GM21619 (cell line): Measurements from ENCODE around the gene ARSG.
"Not testable (repeated sequence)": the region's sequence is repeated elsewhere in the genome, so short reads cannot be mapped to it uniquely, and the experiment has no call there.

Source experiments
- ATAC-seq: cut with Tn5 transposase; IDR thresholded peaks from one replicate; pipeline ENCODE4 v1.9.1; 2021; ENCODE audit not compliant: unreplicated experiment

The ARSG gene

DNA sequence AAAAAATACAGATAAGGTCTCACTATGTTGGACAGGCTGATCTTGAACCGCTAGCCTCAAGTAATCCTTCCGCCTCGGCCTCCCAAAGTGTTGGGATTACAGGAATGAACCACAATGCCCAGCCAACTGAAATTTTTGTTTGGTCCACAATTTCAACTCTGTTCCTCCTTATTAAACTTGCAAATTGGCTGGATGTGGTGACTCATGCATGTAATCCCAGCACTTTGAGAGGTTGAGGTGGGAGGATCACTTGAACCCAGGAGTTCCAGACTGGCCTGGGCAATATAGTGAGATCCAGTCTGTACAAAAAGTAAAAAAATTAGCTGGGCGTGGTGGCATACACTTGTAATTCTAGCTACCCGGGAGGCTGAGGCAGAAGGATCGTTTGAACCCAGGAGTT is 13.4 kb downstream of the ARSG start:
- no peak for ATAC-seq

DNA sequence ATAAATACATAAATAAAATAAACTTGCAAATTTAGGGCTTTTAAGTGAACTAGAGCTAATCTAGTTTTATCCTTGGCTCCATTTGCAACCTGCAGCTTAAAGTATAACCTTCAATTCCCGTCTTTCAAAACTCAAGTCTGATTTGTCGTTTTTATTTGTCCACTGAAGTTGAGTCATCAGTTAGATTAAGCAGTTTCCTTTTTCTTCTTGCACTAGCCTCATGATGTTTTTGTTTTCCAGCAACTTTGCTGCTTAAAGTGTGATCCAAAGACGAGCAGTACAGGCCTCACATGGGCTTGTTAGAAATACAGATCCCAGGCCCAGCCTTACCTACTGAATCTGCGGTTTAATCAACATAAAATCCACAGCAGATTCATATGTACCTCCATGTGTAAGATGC is 13.8 kb downstream of the ARSG start:
- ATAC-seq = no peak

DNA sequence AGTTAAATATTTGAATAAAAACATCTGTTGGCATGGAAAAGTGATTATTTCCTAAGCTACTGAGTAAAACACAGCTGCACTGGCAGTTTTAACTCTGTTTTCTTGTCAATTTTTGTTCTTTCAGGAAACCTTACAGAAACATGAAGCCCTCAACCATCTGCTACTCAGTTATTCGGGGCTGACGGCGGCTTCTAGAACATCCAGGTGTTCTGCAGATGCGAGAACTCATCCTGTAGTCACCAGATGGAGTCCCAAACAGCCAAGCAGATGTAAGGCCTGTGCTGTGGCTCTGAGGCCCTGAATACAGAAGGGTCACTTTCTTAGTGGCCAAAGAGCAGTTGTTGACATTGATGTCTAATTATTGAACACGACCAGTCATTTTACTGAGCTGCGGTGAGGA is 15.5 kb downstream of the ARSG start:
- ATAC-seq = no peak

DNA sequence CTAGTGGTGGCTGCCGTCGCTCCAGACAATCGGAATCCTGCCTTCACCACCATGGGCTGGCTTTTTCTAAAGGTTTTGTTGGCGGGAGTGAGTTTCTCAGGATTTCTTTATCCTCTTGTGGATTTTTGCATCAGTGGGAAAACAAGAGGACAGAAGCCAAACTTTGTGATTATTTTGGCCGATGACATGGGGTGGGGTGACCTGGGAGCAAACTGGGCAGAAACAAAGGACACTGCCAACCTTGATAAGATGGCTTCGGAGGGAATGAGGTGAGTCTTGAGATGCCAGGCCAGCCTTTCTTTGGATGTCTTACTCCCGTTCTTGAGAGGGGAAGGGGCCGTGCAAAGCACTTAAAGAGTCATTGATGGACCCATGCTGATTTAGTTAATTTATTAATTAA is 16.1 kb downstream of the ARSG start:
- ATAC-seq = no peak

DNA sequence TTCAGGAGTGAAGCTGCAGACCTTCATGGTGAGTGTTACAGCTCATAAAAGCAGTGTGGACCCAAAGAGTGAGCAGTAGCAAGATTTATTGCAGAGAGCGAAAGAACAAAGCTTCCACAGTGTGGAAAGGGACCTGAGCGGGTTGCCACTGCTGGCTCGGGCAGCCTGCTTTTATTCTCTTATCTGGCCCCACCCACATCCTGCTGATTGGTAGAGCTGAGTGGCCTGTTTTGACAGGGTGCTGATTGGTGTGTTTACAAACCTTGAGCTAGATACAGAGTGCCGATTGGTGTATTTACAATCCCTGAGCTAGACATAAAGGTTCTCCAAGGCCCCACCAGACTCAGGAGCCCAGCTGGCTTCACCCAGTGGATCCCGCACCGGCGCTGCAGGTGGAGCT is 17.2 kb downstream of the ARSG start:
- not testable (repeated sequence) for ATAC-seq

DNA sequence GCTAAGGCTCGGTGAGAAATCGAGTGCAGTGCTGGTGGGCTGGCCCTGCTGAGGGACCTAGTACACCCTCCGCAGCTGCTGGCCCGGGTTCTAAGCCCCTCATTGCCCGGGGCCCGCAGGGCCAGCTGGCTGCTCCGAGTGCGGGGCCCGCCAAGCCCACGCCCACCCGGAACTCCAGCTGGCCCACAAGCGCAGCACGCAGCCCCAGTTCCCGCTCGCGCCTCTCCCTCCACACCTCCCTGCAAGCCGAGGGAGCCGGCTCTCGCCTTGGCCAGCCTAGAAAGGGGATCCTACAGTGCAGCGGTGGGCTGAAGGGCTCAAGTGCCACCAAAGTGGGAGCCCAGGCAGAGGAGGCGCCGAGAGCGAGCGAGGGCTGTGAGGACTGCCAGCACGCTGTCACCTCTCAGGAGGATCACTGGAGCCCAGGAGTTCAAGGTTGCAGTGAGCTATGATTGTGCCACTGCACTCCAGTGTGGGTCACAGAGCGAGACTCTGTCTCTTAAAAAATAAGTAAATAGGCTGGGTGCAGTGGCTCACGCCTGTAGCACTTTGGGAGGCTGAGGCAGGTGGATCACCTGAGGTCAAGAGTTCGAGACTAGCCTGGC is 17.9 kb downstream of the ARSG start:
- not testable (repeated sequence) for ATAC-seq

DNA sequence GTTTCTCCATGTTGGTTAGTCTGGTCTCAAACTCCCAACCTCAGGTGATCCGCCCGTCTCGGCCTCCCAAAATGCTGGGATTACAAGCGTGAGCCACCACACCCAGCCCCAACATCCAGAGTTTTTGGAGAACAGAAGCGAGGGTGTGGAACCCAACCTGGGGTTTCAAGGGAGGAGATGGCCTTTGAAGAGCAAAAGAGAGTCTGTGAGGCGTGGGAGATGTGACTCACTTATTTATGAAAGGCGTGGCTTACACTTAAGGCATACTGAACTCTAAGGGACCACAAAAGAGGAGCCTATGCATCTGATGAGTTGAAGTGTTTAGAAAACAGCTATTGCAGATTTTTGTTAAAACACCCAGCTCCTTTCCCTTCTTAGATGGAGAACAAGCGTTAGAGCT is 18.9 kb downstream of the ARSG start:
- no peak for ATAC-seq

DNA sequence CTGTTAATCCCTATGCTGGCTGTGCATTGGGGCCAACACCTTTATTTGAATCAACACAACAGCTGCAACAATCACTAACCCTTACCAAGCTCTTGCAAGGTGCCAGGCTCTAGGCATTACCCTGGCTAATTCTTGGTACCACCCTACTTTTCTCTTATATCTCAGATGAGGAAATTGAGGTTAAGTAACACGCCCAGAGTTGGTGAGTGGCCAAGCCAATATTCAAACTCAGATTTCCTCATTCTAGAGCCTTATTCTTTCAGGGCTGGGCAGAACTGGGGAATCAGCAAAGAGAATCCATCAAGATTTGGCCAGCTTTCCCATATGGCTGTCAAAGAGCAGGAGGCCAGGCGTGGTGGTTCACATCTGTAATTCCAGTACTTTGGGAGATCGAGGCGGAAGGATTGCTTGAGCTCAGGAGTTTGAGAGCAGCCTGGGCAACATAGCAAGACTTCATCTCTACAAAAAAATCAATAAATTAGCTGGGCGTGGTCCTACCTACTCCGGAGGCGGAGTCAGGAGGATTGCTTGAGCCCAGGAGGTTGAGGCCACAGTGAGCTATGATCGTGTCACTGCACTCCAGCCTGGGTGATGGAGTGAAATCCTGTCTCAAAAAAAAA is 23.7 kb downstream of the ARSG start:
- ATAC-seq = no peak

DNA sequence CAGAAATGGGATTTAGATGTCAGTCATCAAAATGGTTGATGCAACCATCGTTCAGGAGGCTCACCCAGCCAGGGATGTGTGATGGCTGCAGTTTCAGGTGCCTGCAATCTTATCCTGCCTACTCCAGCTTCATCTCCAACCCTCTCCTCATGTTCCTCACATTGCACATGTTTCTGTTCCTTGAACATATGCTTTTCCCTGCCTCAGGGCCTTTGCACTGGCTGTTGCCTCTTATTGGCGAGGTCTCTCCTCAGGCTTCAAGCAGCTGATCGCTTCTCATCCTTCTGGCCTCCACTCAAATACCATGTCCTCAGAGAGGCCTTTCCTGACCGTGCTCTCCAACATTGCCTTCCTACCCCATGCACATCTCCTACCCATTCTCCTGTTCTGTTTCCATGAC is 24.6 kb downstream of the ARSG start:
- no peak for ATAC-seq

DNA sequence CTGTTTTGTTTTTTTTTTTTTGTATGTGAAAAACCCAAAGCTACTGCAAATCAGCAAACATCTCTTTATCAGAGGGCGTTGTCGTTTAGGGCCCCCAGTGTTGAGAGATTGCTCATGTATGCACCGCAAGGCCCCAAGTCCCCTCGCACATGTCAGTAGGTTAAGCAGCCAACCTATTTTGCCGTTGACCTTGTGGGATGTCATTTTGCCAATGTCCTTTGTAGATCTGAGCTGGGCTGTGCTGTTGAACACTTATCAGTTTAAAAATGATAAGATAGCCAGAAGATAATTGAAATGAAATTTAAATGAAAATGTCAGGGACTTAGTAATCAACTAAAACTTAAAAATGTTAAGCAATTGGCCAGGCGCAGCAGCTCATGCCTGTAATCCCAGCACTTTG is 26.2 kb downstream of the ARSG start:
- no peak for ATAC-seq

DNA sequence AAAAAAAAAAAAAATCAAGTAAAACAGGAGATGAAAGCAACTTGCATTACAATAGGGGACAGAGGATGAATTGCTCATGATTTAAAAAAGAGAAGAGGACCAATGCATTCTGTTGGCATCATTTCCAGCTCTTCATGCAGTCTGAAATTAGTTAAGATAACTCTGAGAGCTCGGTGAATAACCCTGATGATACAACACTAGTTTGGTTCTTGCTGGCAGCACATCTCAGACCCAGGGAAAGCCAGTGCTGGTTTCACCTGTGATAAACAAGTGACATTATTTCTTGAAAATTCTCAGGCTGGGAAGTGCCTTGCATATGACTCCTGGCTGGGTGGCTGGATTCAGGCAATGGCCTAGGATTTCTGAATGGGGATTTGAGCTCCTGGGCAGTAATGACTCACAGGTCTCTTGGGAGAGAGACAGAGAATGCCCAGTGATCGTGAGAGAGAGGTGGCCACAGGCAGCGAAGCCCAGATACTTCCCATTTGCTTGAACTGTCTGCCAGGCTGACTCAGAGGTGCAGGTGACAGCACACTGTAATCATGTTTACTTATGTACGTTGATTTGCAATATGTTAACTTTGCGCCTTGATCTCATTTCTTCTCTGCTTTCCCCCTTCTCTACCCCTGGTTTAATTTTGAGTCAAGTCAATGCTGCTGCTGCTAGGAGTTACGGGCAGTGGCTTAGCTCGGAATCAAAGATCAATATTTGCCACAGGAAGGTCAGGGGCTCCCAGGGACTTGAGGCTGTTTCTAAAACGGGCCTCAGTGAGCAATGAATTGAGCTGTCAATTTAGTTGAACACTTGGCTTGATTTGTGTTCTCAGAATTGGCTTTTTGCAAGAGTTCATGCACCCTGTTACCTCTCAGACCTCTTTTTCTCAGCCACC is 27.1 kb downstream of the ARSG start:
- no peak for ATAC-seq

DNA sequence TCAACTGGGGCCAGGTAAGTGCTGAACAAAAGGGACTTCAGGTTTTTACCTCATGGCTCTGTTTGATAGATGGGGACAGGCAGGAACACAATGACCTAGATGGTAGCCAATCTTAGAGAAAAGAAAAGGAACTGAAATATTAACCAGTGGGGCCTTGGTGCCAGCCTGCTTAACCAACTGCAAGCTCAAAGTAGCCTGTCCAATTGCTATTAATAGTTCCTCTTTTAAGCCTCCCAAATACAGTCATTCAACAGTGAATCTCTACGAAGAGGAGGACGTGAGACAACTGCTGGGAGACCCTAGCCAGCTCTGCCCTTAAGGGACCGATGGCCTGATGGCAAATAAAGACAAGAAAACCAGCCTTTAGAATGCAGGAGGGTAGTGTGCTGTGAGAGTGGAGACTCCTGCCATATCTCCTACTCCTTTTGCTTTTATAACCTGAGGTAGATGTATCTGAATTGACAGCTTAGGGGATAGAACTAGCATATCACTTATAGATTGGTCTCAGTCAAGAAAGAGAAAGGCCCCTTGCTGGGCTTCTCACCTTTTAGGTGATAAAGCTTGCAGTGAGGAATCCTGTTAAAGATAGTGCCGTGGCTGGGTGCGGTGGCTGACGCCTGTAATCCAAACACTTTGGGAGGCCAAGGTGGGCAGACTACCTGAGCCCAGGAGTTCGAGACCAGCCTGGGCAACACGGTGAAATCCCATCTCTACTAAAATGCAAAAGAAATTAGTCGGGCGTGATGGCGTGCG is 28.3 kb downstream of the ARSG start:
- no peak for ATAC-seq

DNA sequence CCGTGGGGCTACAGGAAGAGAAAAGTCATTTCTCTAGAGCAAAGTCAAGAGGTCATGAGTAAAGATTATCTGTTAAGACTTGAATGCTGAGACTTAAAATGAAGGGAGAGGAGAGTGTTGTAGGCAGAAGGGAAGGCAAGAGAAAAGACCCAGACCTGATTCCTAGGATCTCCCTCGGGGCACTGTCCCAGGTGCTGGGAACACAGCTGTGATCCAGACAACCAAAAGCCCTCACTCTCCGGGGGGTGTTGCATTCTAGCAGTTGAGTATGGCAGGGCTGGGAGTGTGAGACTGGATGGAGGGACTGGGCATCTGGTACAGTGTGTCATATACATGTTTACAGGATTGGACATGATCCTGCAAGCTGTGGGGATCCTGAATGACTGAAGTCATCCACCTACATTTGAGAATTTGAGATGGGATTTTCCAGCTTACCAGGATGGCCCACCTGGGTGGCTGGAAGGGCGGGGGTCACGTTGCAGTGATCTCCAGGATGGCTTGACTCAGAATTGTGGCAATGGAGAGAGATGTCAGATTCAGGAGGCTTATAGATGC is 29.1 kb downstream of the ARSG start:
- no peak for ATAC-seq

DNA sequence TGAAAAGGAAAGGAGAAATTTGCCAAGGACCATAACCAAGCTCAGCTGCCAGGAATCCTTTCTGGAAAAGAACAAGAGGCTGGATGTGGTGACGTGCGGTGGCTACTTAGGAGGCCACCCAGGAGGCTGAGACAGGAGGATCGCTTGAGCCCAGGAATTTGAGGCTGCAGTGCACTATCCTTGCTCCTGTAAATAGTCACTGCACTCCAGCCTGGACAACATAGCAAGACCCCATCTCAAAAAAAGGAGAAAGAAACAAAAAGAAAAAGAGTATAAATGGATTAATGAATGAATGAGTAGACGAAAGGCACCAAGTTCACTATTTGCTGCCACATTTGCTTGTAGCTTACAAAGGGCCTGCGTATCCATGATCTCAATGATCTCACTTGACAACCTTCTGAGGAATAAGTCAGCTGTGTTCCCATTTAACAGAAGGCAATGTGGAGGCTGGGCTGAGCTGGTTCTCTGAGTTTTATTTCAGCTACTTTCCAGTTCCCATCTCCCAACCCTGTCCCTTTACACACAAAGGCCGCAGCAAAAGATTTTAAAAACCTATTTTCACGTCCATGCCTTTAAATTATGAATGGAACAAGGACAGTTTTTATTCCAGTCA is 29.8 kb downstream of the ARSG start:
- ATAC-seq = no peak

DNA sequence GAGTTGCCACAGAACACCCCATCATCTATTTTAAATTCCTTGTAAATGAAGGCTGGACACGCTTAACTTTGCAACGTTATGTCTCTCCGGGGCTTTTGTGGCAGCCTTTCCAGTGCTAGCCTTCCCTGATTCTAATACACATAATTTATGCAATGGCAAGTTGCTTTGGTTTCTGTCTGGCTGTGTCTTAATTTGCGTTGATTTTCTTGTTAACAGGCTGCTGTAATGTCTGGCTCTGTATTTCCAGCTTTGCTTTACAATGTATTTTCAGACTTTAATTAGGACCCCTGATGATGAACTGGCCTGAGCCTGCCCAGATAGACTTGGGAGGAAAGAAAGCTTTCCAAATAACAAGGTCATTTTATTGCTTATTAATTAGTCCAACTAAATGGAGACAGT is 30.3 kb downstream of the ARSG start:
- ATAC-seq = no peak

DNA sequence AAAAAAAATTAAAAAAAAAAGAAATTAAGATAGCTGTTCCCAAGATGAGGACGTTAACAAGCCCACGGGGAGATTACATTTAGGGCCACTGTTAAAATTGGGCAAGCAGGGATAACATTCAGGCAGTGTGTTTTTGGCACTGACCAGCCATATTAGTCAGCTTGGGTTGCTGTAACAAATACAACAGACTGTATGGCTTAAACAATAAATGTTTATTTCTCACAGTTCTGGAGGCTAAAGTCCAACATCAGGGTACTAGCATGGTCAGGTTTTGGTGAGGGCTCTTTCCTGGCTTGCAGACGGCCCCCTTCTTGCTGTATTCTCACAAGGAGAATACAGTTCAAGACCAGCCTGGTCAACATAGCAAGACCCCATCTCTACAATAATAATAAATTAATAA is 31.3 kb downstream of the ARSG start:
- no peak for ATAC-seq

DNA sequence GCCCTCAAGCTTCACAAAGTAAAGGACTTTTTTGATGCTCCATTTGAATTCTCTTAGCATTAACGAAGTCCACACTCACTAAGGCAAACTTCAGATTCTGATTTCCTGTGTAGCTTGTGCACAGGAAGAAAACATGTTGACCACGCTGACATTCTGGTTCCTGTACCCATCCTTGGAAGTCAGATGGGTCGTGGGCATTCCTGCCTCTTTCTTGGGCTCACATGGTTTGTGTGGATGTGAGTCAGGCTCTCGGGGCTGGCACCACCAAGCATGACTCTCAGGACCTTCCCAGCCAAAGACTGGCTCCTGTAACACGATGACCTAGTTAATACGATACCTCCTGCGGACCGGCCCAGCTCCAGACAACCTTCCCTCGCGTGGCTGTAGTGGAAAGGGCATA is 32.8 kb downstream of the ARSG start:
- no peak for ATAC-seq

DNA sequence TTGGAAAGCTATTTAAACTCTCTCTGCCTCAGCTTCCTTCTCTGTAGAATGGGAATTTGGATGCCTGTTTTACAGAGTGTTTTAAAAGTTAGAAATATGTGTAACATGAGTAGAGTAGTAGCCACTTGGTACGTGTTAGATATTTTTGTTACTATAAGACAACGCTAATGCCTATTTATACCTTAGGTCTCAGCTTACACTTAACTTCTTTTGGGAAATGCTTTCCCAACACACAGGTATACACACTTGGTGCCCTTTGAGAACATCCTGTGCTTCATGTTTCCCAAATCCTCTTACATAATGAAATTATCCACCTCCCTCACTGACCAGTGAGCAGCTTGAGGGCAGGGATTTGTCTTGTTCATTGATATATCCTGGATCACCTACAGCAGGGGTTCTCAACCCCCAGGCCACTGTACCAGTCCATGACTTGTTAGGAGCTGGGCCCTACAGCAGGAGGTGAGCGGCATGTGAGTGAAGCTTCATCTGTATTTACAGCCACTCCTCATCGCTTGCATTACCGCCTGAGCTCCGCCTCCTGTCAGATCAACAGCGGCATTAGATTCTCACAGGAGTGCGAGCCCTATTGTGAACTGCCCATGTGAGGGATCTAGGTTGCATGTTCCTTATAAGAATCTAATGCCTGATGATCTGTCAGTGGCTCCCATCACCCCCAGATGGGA is 33.5 kb downstream of the ARSG start:
- ATAC-seq = no peak

DNA sequence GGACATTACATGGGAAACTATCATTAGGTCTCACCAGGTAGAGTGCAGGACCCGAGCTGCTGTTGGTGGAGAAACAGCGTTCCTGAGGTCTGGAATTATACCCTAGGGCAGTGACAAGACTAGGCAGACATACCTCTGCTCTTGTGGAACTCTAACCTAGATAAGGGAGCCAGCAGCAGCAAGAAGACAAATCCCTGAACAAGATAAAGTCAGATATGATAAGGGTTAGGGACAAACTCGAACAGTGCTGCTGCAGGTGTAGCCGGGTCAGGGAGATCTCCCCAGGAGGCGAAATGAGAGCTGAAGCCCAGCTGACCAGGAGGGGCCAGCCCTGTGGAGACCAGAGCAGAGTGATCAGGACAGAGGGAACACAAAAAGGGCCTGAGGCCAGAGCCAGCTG is 34.7 kb downstream of the ARSG start:
- ATAC-seq = no peak

DNA sequence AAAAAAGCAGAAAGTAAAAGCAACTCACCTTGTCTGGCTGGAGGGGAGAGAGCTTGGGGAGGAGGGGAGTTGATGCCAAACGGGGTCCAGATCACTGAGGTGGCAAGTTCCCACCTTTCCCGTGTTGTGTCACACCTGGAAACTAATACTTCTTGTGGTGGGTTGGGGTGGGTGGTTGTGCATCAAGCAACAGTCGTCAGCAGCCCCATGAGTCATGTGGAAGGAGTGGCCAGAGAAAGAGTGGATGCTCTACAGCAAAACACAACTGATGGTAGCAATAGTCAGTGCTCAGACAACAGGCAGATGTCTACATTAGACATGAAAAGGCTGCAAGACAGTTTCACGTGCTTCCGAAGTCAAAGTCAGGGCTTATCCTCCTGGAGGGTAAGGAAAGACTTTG is 35.4 kb downstream of the ARSG start:
- no peak for ATAC-seq
